ENCODE data around the gene IFT81. TPM values are rescaled to one million over a fixed set of nuclear protein-coding genes. Genes with fewer than 3 reads are reported as not detected.
"Not testable (repeated sequence)": the region's sequence is repeated elsewhere in the genome, so short reads cannot be mapped to it uniquely, and the experiment has no call there.

Gene IFT81
- total RNA-seq, 1 experiment from 2014 or later, result 4.9 TPM

- no peak for DNase-seq (ENCODE audit: low read depth)
Measured at GRCh38 chr12:110108309-110109036, 15.7 kb upstream of the IFT81 start.

- DNase-seq (ENCODE audit: low read depth), result peak; percentile 78
Measured at GRCh38 chr12:110109037-110109836, 14.9 kb upstream of the IFT81 start.

- DNase-seq (ENCODE audit: low read depth), result no peak
Measured at GRCh38 chr12:110109837-110110535, 14.2 kb upstream of the IFT81 start.

GRCh38 chr12:110111476-110112334, 12.5 kb upstream of the IFT81 start:
- DNase-seq (ENCODE audit: low read depth), result no peak

GRCh38 chr12:110112335-110112660, 11.9 kb upstream of the IFT81 start:
- no peak for DNase-seq (ENCODE audit: low read depth)

GRCh38 chr12:110114528-110114937, 9.6 kb upstream of the IFT81 start:
- DNase-seq (ENCODE audit: low read depth), result no peak

- DNase-seq (ENCODE audit: low read depth), result no peak
Measured at GRCh38 chr12:110115675-110116074, 8.5 kb upstream of the IFT81 start.

- DNase-seq (ENCODE audit: low read depth), result no peak
Measured at GRCh38 chr12:110116623-110117022, 7.5 kb upstream of the IFT81 start.

- not testable (repeated sequence) for DNase-seq (ENCODE audit: low read depth)
Measured at GRCh38 chr12:110117210-110117609, 6.9 kb upstream of the IFT81 start.

- DNase-seq (ENCODE audit: low read depth), result no peak
Measured at GRCh38 chr12:110117956-110118685, 6.0 kb upstream of the IFT81 start.

GRCh38 chr12:110122929-110123328, 1.2 kb upstream of the IFT81 start:
- DNase-seq (ENCODE audit: low read depth), result no peak

GRCh38 chr12:110123919-110124268, 263 bp upstream of the IFT81 start:
- DNase-seq (ENCODE audit: low read depth), result no peak

GRCh38 chr12:110126557-110126956, 2.4 kb downstream of the IFT81 start:
- no peak for DNase-seq (ENCODE audit: low read depth)

GRCh38 chr12:110134691-110135411, 10.7 kb downstream of the IFT81 start:
- peak; percentile 18 for DNase-seq (ENCODE audit: low read depth)

- DNase-seq (ENCODE audit: low read depth), result no peak
Measured at GRCh38 chr12:110135806-110136205, 11.6 kb downstream of the IFT81 start.

GRCh38 chr12:110137786-110138185, 13.6 kb downstream of the IFT81 start:
- no peak for DNase-seq (ENCODE audit: low read depth)

- DNase-seq (ENCODE audit: low read depth), result no peak
Measured at GRCh38 chr12:110141389-110141788, 17.2 kb downstream of the IFT81 start.

- no peak for DNase-seq (ENCODE audit: low read depth)
Measured at GRCh38 chr12:110146986-110147385, 22.8 kb downstream of the IFT81 start.

- DNase-seq (ENCODE audit: low read depth), result no peak
Measured at GRCh38 chr12:110149086-110149660, 25.0 kb downstream of the IFT81 start.

GRCh38 chr12:110156766-110157165, 32.6 kb downstream of the IFT81 start:
- DNase-seq (ENCODE audit: low read depth), result no peak

Measured in HT1080 (cell line).